Gastrocnemius medialis (tissue), 4 donors: ENCODE data around the gene WDR91.

Source experiments
- CTCF ChIP-seq, 5 experiments: fragments of 450-650 bp in 3 of 5; fragments of 200-600 bp in 2 of 5; sonication (generic) in 2 of 5; IDR thresholded peaks in 4 of 5; conservative IDR thresholded peaks in 1 of 5; 1 replicate in 4 of 5; 2 replicates in 1 of 5; pipeline ENCODE4 v1.5.1; 2016 to 2019; ENCODE audit warnings: antibody characterized with exemption in 5 of 5, mild to moderate bottlenecking in 3 of 5, moderate library complexity in 3 of 5
- POLR2A ChIP-seq, 2 donors: fragments of 450-650 bp; IDR thresholded peaks; one replicate each; pipeline ENCODE4 v1.6.1; 2017; ENCODE audit warnings: antibody characterized with exemption in 2 of 2, mild to moderate bottlenecking in 2 of 2, moderate library complexity in 2 of 2

- TF ChIP-seq CTCF (IDR thresholded peaks at IDR 0.05 in 4 of 5, conservative IDR thresholded peaks at IDR 0.05 in 1 of 5) = no peak
- TF ChIP-seq POLR2A (IDR thresholded peaks at IDR 0.05) = no peak
These were observed 22.9 kb downstream of the WDR91 start for GRCh38 chr7:135188298-135188984.
